ENCODE measurements around the gene USP12.

USP12 gene

GRCh38 chr13:27118428-27119054 is 53.1 kb downstream of the USP12 start:
- H3K27ac Mint-ChIP-seq = no peak overlapping the region
- peaks cover 69% of the 10 kb centered on the region for H3K36me3 Mint-ChIP-seq (ENCODE audit: low read depth)

GRCh38 chr13:27117952-27118351 is 53.7 kb downstream of the USP12 start:
- Mint-ChIP-seq H3K36me3 (ENCODE audit: low read depth) (peaks cover 68% of the 10 kb centered on the region), H3K27ac (no peak overlapping the region), H3K4me3 (no peak overlapping the region), H3K4me1 (peaks cover 20% of the 10 kb centered on the region), H3K27me3 (ENCODE audit: low read depth, poor library complexity) (no peaks in the 10 kb centered on the region), H3K9me3 (peaks cover 20% of the 10 kb centered on the region)
- DNase-seq = no peak
- TF ChIP-seq CTCF (IDR thresholded peaks at IDR 0.05) = no peak

More at GRCh38 chr13:27118428-27119054, 53.1 kb downstream of the USP12 start:
- H3K9me3 Mint-ChIP-seq = peaks cover 26% of the 10 kb centered on the region
- DNase-seq = no peak
- peaks cover 16% of the 10 kb centered on the region for H3K4me1 Mint-ChIP-seq
- no peak for TF ChIP-seq CTCF (IDR thresholded peaks at IDR 0.05)
- no peaks in the 10 kb centered on the region for H3K27me3 Mint-ChIP-seq (ENCODE audit: low read depth, poor library complexity)
- no peak overlapping the region for H3K4me3 Mint-ChIP-seq

GRCh38 chr13:27117158-27117557 is 54.5 kb downstream of the USP12 start:
- Mint-ChIP-seq H3K27me3 (ENCODE audit: low read depth, poor library complexity) (no peaks in the 10 kb centered on the region), H3K36me3 (ENCODE audit: low read depth) (peaks cover 60% of the 10 kb centered on the region), H3K4me1 (peaks cover 20% of the 10 kb centered on the region), H3K4me3 (no peak overlapping the region), H3K9me3 (peaks cover 14% of the 10 kb centered on the region), H3K27ac (no peak overlapping the region)
- no peak for DNase-seq
- no peak for TF ChIP-seq CTCF (IDR thresholded peaks at IDR 0.05)

GRCh38 chr13:27113436-27113835 is 58.2 kb downstream of the USP12 start:
- Mint-ChIP-seq H3K9me3 (no peaks in the 10 kb centered on the region), H3K36me3 (ENCODE audit: low read depth) (peaks cover 39% of the 10 kb centered on the region), H3K27me3 (ENCODE audit: low read depth, poor library complexity) (no peaks in the 10 kb centered on the region), H3K4me1 (peaks cover 6% of the 10 kb centered on the region), H3K27ac (no peak overlapping the region), H3K4me3 (no peak overlapping the region)
- TF ChIP-seq CTCF (IDR thresholded peaks at IDR 0.05) = no peak
- no peak for DNase-seq

GRCh38 chr13:27112006-27112405 is 59.6 kb downstream of the USP12 start:
- Mint-ChIP-seq H3K9me3 (no peaks in the 10 kb centered on the region), H3K4me1 (peaks cover 6% of the 10 kb centered on the region), H3K4me3 (no peak overlapping the region), H3K27me3 (ENCODE audit: low read depth, poor library complexity) (no peaks in the 10 kb centered on the region), H3K36me3 (ENCODE audit: low read depth) (peaks cover 39% of the 10 kb centered on the region), H3K27ac (no peak overlapping the region)
- no peak for TF ChIP-seq CTCF (IDR thresholded peaks at IDR 0.05)
- no peak for DNase-seq

- H3K9me3 Mint-ChIP-seq = no peaks in the 10 kb centered on the region
- TF ChIP-seq CTCF (IDR thresholded peaks at IDR 0.05) = no peak
- H3K36me3 Mint-ChIP-seq (ENCODE audit: low read depth) = peaks cover 41% of the 10 kb centered on the region
- H3K27ac Mint-ChIP-seq = no peak overlapping the region
- H3K27me3 Mint-ChIP-seq (ENCODE audit: low read depth, poor library complexity) = no peaks in the 10 kb centered on the region
- peaks cover 6% of the 10 kb centered on the region for H3K4me1 Mint-ChIP-seq
- no peak for DNase-seq
- H3K4me3 Mint-ChIP-seq = no peak overlapping the region
These were observed 61.4 kb downstream of the USP12 start for GRCh38 chr13:27110056-27110746.

All from nephron progenitor cell (in vitro differentiated cells).